Tibial nerve (tissue), 3 donors: ENCODE results near the gene CTSV.
"Not testable (repeated sequence)": the region's sequence is repeated elsewhere in the genome, so short reads cannot be mapped to it uniquely, and the experiment has no call there.

ENCODE experiments used
- CTCF ChIP-seq, 5 experiments: fragments of 200-600 bp in 3 of 5; fragments of 450-650 bp in 2 of 5; sonication (generic) in 3 of 5; IDR thresholded peaks; one replicate each; pipeline ENCODE4 v1.5.1; 2016 to 2019; ENCODE audit warnings: antibody characterized with exemption in 5 of 5, mild to moderate bottlenecking in 3 of 5, moderate library complexity in 2 of 5
- POLR2A ChIP-seq, 2 donors: fragments of 450-650 bp; IDR thresholded peaks; one replicate each; pipeline ENCODE4 v1.6.1; 2017; ENCODE audit warnings: antibody characterized with exemption in 2 of 2, mild to moderate bottlenecking in 2 of 2, moderate library complexity in 2 of 2

GRCh38 chr9:97012617-97013016 lies 26.3 kb downstream of the CTSV start:
- not testable (repeated sequence) for TF ChIP-seq POLR2A, CTCF (IDR thresholded peaks at IDR 0.05)
